Erythroblast (primary cell): ENCODE measurements around the gene AP1B1.
"Not testable (repeated sequence)": the region's sequence is repeated elsewhere in the genome, so short reads cannot be mapped to it uniquely, and the experiment has no call there.

Source experiments
- DNase-seq, 2 experiments: peaks; one replicate each; lab custom pipeline; 2025; lab: John Stamatoyannopoulos, UW
- GATA1 ChIP-seq: IDR thresholded peaks from 2 replicates; pipeline ENCODE4 v1.6.1; 2011; ENCODE audit warnings: low read depth, mild to moderate bottlenecking, control low read depth, low read length, moderate library complexity
- POLR2A ChIP-seq: IDR thresholded peaks from 2 replicates; pipeline ENCODE4 v1.6.1; 2011; ENCODE audit warnings: mild to moderate bottlenecking, low read length

The AP1B1 gene

GRCh38 chr22:29380032-29380781 lies 8.2 kb downstream of the AP1B1 start:
- TF ChIP-seq GATA1 (no peak), POLR2A (no peak)
- DNase-seq, result no peak

- TF ChIP-seq GATA1 (no peak), POLR2A (no peak)
- no peak for DNase-seq
These were observed 9.1 kb downstream of the AP1B1 start for GRCh38 chr22:29379258-29379657.

- no peak for DNase-seq
- no peak for TF ChIP-seq GATA1
- TF ChIP-seq POLR2A, result no peak
These were observed 10.4 kb downstream of the AP1B1 start for GRCh38 chr22:29377979-29378378.

GRCh38 chr22:29376705-29377104 lies 11.7 kb downstream of the AP1B1 start:
- not testable (repeated sequence) for DNase-seq

- TF ChIP-seq GATA1 (no peak), POLR2A (no peak)
- DNase-seq, result peak; percentile 87 to 90
These were observed 12.8 kb downstream of the AP1B1 start for GRCh38 chr22:29375398-29376076.

- DNase-seq, result not testable (repeated sequence)
These were observed 13.6 kb downstream of the AP1B1 start for GRCh38 chr22:29374806-29375205.

GRCh38 chr22:29374401-29374800 lies 14.0 kb downstream of the AP1B1 start:
- no peak for DNase-seq
- TF ChIP-seq POLR2A, result no peak
- no peak for TF ChIP-seq GATA1

GRCh38 chr22:29370537-29370936 lies 17.8 kb downstream of the AP1B1 start:
- DNase-seq, result no peak
- TF ChIP-seq POLR2A (no peak), GATA1 (no peak)

GRCh38 chr22:29369460-29369859 lies 18.9 kb downstream of the AP1B1 start:
- no peak for TF ChIP-seq POLR2A
- no peak for TF ChIP-seq GATA1
- peak; percentile 20 to 47 for DNase-seq

- DNase-seq, result peak; percentile 52 to 60
- TF ChIP-seq GATA1 (no peak), POLR2A (no peak)
These were observed 28.9 kb downstream of the AP1B1 start for GRCh38 chr22:29359469-29359868.

- not testable (repeated sequence) for DNase-seq
These were observed 31.0 kb downstream of the AP1B1 start for GRCh38 chr22:29357193-29357890.

- no peak for DNase-seq
- TF ChIP-seq GATA1 (no peak), POLR2A (no peak)
These were observed 34.5 kb downstream of the AP1B1 start for GRCh38 chr22:29353860-29354259.

GRCh38 chr22:29353286-29353685 lies 35.1 kb downstream of the AP1B1 start:
- TF ChIP-seq GATA1, result no peak
- TF ChIP-seq POLR2A, result no peak
- no peak for DNase-seq

GRCh38 chr22:29352778-29353177 lies 35.6 kb downstream of the AP1B1 start:
- TF ChIP-seq POLR2A, result no peak
- TF ChIP-seq GATA1, result no peak

GRCh38 chr22:29351891-29352290 lies 36.5 kb downstream of the AP1B1 start:
- DNase-seq, result no peak
- no peak for TF ChIP-seq GATA1
- no peak for TF ChIP-seq POLR2A

More at GRCh38 chr22:29352778-29353177, 35.6 kb downstream of the AP1B1 start:
- no peak for DNase-seq
